ENCODE measurements around the gene TMEM178B. TPM values are rescaled to one million over a fixed set of nuclear protein-coding genes. Genes with fewer than 3 reads are reported as not detected.

Gene TMEM178B
- total RNA-seq, 1 donor from 2014 or later = 19.7 TPM

GRCh38 chr7:141441837-141442627, 368.2 kb downstream of the TMEM178B start:
- Mint-ChIP-seq H3K36me3 (ENCODE audit: low read depth) (peaks cover 7% of the 10 kb centered on the region), H3K27ac (ENCODE audit: unreplicated experiment) (no peak overlapping the region), H3K9me3 (no peaks in the 10 kb centered on the region), H3K4me1 (no peaks in the 10 kb centered on the region), H3K27me3 (ENCODE audit: low read depth) (no peaks in the 10 kb centered on the region), H3K4me3 (no peak overlapping the region)
- no peak for TF ChIP-seq CTCF (conservative IDR thresholded peaks at IDR 0.05)
- no peak for DNase-seq (ENCODE audit: low read depth, low spot score)

DNA sequence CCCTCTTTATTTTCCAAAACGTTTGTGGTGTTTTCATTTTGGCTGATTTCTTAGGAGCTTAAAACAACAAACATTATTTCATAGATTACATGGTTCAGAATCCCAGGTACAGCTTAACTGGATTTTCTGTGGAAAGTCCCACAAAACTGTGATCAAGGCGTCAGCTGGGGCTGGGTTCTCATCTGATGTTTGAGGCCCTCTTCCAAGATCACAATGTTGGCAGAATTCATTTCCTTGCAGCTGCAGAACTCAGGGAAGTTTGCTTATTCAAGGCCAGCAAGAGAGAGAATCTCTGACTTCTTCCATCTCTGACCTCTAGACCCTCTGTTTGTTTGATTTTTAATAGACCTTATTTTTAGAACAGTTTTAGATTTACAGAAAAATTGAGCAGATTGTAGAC, 368.9 kb downstream of the TMEM178B start:
- Mint-ChIP-seq H3K9me3 (no peaks in the 10 kb centered on the region), H3K27me3 (ENCODE audit: low read depth) (no peaks in the 10 kb centered on the region), H3K36me3 (ENCODE audit: low read depth) (peaks cover 7% of the 10 kb centered on the region), H3K27ac (ENCODE audit: unreplicated experiment) (no peak overlapping the region), H3K4me3 (no peak overlapping the region), H3K4me1 (no peaks in the 10 kb centered on the region)
- DNase-seq (ENCODE audit: low read depth, low spot score) = no peak
- TF ChIP-seq CTCF (conservative IDR thresholded peaks at IDR 0.05) = no peak

DNA sequence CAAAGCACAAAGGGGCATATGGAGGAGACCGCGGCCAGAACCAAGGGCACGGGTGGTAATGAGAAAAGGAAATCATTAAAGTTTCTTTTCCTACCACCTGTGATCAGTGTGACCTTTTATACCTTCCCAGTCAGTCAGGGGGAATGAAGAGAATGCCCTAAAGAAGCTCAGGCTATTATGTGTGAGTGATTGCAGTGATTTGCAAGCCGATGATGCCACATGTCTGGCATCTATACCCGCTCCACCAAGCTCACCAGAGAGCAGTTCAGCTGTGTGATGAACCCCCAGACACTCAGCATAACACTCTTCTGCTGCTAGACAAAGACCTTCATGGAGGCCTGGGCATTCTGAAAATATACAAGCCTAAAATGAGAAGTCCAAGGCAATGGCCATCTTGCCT, 371.1 kb downstream of the TMEM178B start:
- Mint-ChIP-seq H3K4me1 (no peaks in the 10 kb centered on the region), H3K27me3 (ENCODE audit: low read depth) (no peaks in the 10 kb centered on the region), H3K4me3 (no peak overlapping the region), H3K36me3 (ENCODE audit: low read depth) (peaks cover 7% of the 10 kb centered on the region), H3K9me3 (no peaks in the 10 kb centered on the region), H3K27ac (ENCODE audit: unreplicated experiment) (no peak overlapping the region)
- DNase-seq (ENCODE audit: low read depth, low spot score) = no peak
- TF ChIP-seq CTCF (conservative IDR thresholded peaks at IDR 0.05) = no peak

DNA sequence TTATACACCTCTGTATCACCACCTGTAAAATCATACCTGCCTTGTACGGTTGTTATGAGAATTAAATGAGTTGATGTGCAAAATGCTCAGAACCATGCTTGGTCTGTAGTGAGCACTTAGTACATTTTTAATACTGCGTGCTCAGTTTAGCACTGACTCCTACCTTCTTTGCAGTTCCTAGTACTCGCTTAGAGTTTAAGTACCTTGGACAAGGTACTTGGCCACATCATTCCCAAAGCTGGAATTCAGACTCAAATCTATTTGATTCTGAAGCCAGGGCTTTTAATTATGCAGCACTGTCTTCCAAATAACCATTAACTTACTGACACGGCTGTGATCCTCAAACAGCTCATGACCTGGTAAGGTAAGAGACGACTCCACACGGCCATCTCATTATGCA, 377.4 kb downstream of the TMEM178B start:
- no peak for TF ChIP-seq CTCF (conservative IDR thresholded peaks at IDR 0.05)
- no peaks in the 10 kb centered on the region for H3K9me3 Mint-ChIP-seq
- DNase-seq (ENCODE audit: low read depth, low spot score) = no peak
- no peaks in the 10 kb centered on the region for H3K4me1 Mint-ChIP-seq
- no peaks in the 10 kb centered on the region for H3K36me3 Mint-ChIP-seq (ENCODE audit: low read depth)
- H3K4me3 Mint-ChIP-seq = no peak overlapping the region
- H3K27me3 Mint-ChIP-seq (ENCODE audit: low read depth) = no peaks in the 10 kb centered on the region
- H3K27ac Mint-ChIP-seq (ENCODE audit: unreplicated experiment) = no peak overlapping the region

DNA sequence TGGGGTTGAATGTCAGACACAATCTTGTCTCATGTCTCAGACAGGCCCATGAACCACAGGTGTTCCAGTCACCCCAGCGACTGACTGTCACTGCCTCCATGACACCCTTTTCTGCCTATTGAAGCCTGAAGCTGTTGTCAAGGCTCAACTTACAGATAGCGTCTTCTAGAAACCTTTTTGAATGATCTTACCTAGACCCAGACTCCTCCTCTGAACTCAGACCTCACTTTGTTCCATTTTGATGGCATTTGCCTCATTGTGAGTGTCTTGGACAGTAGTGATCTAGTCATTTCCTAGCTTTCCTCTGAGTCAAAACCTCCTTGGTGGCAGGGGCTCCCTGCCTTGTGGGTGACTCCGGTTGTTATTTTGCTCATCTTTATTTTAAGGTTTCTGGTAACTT, 379.0 kb downstream of the TMEM178B start:
- no peak for TF ChIP-seq CTCF (conservative IDR thresholded peaks at IDR 0.05)
- no peaks in the 10 kb centered on the region for H3K36me3 Mint-ChIP-seq (ENCODE audit: low read depth)
- no peak overlapping the region for H3K27ac Mint-ChIP-seq (ENCODE audit: unreplicated experiment)
- no peaks in the 10 kb centered on the region for H3K9me3 Mint-ChIP-seq
- H3K4me1 Mint-ChIP-seq = no peaks in the 10 kb centered on the region
- H3K4me3 Mint-ChIP-seq = no peak overlapping the region
- no peak for DNase-seq (ENCODE audit: low read depth, low spot score)
- H3K27me3 Mint-ChIP-seq (ENCODE audit: low read depth) = no peaks in the 10 kb centered on the region
